Caco-2 (cell line): Measurements from ENCODE around the gene SPACDR. TPM values are rescaled to one million over a fixed set of nuclear protein-coding genes. Genes with fewer than 3 reads are reported as not detected.
A peak's percentile ranks its signal among the peaks of the same experiment; 100 is the strongest.

Experiments
- BruUV-seq: library from RNA; stranded (reverse); fragments of 400-500 nt; replicated peaks from 2 replicates; lab custom pipeline; 2021; lab: Mats Ljungman, UMichigan
- CTCF ChIA-PET: fragments of 300-600 bp; sonication (Branson Sonifier 250); formaldehyde crosslinking; loops from one replicate; lab custom pipeline; 2022; ENCODE audit warnings: antibody characterized with exemption; lab: Charles Lee
- POLR2A ChIA-PET: fragments of 300-600 bp; sonication (Branson Sonifier 250); formaldehyde crosslinking; loops from one replicate; lab custom pipeline; 2022; ENCODE audit warnings: antibody characterized with exemption; lab: Charles Lee
- DNase-seq, 2 experiments: peaks; one replicate each; pipeline versions ENCODE4 v3.0.0 to v3.0.0-alpha.2; 2020 to 2022
- H3K27me3 ChIP-seq: replicated peaks from 2 replicates; pipeline ENCODE4 v1.6.0; 2011; ENCODE audit warnings: low read length; ENCODE audit not compliant: control insufficient read depth, insufficient read depth
- H3K36me3 ChIP-seq: 2 replicates; pipeline ENCODE4 v1.5.1; 2011; ENCODE audit warnings: low read length; ENCODE audit not compliant: control insufficient read depth, insufficient read depth
- H3K4me1 ChIP-seq: fragments of 250-450 bp; sonication (Bioruptor Pico); 2 replicates; pipeline ENCODE4 v1.5.1; 2020; ENCODE audit warnings: mild to moderate bottlenecking
- H3K4me3 ChIP-seq: 2 replicates; pipeline ENCODE4 v1.5.1; 2011; ENCODE audit warnings: low read depth, mild to moderate bottlenecking, control low read depth, low read length
- H3K9me3 ChIP-seq: fragments of 250-450 bp; sonication (Bioruptor Pico); 2 replicates; pipeline ENCODE4 v1.5.1; 2020; ENCODE audit warnings: mild to moderate bottlenecking, moderate library complexity
- H3K27ac Mint-ChIP-seq: one replicate; pipeline ENCODE4 v1.8.0; 2022; ENCODE audit warnings: mixed read lengths; ENCODE audit not compliant: unreplicated experiment
- H3K27me3 Mint-ChIP-seq: one replicate; pipeline ENCODE4 v1.8.0; 2022; ENCODE audit warnings: mixed read lengths; ENCODE audit not compliant: insufficient read depth, unreplicated experiment
- H3K36me3 Mint-ChIP-seq: one replicate; pipeline ENCODE4 v1.8.0; 2022; ENCODE audit warnings: mild to moderate bottlenecking, mixed read lengths; ENCODE audit not compliant: insufficient read depth, unreplicated experiment
- H3K4me1 Mint-ChIP-seq: one replicate; pipeline ENCODE4 v1.8.0; 2022; ENCODE audit warnings: low read depth, mixed read lengths; ENCODE audit not compliant: unreplicated experiment
- H3K4me3 Mint-ChIP-seq: one replicate; pipeline ENCODE4 v1.8.0; 2022; ENCODE audit warnings: mild to moderate bottlenecking, moderate library complexity, mixed read lengths; ENCODE audit not compliant: unreplicated experiment
- H3K9me3 Mint-ChIP-seq: one replicate; pipeline ENCODE4 v1.8.0; 2022; ENCODE audit warnings: mixed read lengths; ENCODE audit not compliant: unreplicated experiment
- intact Hi-C: fragments of 100-400 bp; cut with micrococcal nuclease; formaldehyde crosslinking; loops from one replicate; pipeline ENCODE4 v1.10.0; 2022; ENCODE audit not compliant: unreplicated experiment
- total RNA-seq: library from RNA; stranded (reverse); gene quantifications from 2 replicates; pipeline ENCODE4 v1.2.3, GENCODE V29; 2022
- TF ChIP-seq, protein P1 (sequence below), 2 experiments: fragments of 200-600 bp in 1 of 2; IDR thresholded peaks; 1 replicate in 1 of 2; 2 replicates in 1 of 2; pipeline versions ENCODE4 v1.5.1 to v1.8.0; 2011 to 2022; ENCODE audit warnings: antibody characterized with exemption in 1 of 2, control low read depth in 1 of 2, inconsistent platforms in 1 of 2, low read depth in 1 of 2, low read length in 1 of 2, mild to moderate bottlenecking in 1 of 2, moderate library complexity in 1 of 2; ENCODE audit not compliant: insufficient read depth in 1 of 2, severe bottlenecking in 1 of 2, unreplicated experiment in 1 of 2

SPACDR gene
- total RNA-seq, 1 experiment from 2014 or later: 0.41 TPM

DNA sequence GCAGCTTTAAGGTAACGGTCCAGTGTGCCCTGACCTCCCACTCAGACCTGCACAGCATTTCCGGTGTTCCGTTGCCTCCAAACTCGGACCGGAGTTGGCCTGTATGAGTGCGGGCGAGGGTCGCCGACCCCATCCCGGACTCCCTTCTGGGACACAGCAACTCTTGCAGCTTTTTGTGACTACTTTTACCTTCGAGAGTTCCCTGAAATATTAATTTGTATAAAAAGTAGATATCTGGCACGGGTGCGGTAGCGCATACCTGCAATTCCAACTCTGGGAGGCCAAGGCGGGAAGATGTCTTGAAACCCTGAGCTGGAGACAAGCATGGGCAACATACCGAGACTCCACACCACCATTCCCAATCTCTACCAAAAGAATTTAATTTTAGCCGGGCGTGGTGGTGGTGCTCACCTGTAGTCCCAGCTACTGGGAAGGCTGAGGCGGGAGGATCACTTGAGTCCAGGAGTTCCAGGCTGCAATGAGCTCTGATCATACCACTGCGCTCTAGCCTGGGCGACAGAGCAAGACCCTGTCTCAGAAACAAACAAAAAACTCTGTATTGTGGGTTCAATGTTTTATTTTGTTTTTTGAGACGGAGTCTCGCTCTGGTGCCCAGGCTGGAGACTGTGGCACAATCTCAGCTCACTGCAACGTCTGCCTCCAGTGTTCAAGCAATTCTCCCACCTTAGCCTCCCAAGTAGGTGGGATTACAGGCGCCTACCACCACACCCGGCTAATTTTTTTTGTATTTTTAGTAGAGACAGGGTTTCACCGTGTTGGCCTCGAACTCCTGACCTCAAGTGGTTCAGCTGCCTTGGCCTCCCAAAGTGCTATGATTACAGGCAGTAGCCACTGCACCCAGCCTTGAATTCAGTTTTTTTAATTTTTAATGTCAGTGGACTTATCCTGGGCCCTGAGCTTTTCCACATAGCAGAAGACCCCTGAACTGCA lies 26.6 kb downstream of the SPACDR start:
- Mint-ChIP-seq H3K27me3 (no peaks in the 10 kb centered on the region), H3K27ac (no peak overlapping the region), H3K4me3 (peak overlapping the region; percentile 88), H3K9me3 (no peaks in the 10 kb centered on the region), H3K4me1 (peaks cover 17% of the 10 kb centered on the region), H3K36me3 (peaks cover 43% of the 10 kb centered on the region)
- ChIA-PET POLR2A (interaction anchor here (0.5 to 1.0 kb wide), 14 partner anchors 7 to 1383 kb away, joined by 3 to 13 read pairs (median 4); partner anchors contain the start of genes FBXO24, POP7 and ZCWPW1), CTCF (interaction anchor here (0.5 to 1.3 kb wide), 12 partner anchors 9 to 755 kb away, joined by 3 to 7 read pairs (median 3); partner anchors contain the start of genes AGFG2, MOSPD3 and ZCWPW1)
- no peak overlapping the region for H3K4me3 ChIP-seq
- no peaks in the 10 kb centered on the region; the same call in 1 of the 2 replicates for H3K36me3 ChIP-seq
- H3K4me1 ChIP-seq: no peaks in the 10 kb centered on the region
- no peaks in the 10 kb centered on the region for H3K27me3 ChIP-seq
- no peaks in the 10 kb centered on the region for H3K9me3 ChIP-seq
- no TSS peak for BruUV-seq
- DNase-seq: no peak
- TF ChIP-seq, protein P1, sequence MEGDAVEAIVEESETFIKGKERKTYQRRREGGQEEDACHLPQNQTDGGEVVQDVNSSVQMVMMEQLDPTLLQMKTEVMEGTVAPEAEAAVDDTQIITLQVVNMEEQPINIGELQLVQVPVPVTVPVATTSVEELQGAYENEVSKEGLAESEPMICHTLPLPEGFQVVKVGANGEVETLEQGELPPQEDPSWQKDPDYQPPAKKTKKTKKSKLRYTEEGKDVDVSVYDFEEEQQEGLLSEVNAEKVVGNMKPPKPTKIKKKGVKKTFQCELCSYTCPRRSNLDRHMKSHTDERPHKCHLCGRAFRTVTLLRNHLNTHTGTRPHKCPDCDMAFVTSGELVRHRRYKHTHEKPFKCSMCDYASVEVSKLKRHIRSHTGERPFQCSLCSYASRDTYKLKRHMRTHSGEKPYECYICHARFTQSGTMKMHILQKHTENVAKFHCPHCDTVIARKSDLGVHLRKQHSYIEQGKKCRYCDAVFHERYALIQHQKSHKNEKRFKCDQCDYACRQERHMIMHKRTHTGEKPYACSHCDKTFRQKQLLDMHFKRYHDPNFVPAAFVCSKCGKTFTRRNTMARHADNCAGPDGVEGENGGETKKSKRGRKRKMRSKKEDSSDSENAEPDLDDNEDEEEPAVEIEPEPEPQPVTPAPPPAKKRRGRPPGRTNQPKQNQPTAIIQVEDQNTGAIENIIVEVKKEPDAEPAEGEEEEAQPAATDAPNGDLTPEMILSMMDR (IDR thresholded peaks at IDR 0.05; ENCODE audit: insufficient read depth in 1 of 2, low read depth in 1 of 2, low read length in 1 of 2, severe bottlenecking in 1 of 2, unreplicated experiment in 1 of 2): no peak
- intact Hi-C loops: loop anchor here (2.0 kb wide), 1 partner anchor 13 kb away; no protein-coding TSS in a partner anchor

DNA sequence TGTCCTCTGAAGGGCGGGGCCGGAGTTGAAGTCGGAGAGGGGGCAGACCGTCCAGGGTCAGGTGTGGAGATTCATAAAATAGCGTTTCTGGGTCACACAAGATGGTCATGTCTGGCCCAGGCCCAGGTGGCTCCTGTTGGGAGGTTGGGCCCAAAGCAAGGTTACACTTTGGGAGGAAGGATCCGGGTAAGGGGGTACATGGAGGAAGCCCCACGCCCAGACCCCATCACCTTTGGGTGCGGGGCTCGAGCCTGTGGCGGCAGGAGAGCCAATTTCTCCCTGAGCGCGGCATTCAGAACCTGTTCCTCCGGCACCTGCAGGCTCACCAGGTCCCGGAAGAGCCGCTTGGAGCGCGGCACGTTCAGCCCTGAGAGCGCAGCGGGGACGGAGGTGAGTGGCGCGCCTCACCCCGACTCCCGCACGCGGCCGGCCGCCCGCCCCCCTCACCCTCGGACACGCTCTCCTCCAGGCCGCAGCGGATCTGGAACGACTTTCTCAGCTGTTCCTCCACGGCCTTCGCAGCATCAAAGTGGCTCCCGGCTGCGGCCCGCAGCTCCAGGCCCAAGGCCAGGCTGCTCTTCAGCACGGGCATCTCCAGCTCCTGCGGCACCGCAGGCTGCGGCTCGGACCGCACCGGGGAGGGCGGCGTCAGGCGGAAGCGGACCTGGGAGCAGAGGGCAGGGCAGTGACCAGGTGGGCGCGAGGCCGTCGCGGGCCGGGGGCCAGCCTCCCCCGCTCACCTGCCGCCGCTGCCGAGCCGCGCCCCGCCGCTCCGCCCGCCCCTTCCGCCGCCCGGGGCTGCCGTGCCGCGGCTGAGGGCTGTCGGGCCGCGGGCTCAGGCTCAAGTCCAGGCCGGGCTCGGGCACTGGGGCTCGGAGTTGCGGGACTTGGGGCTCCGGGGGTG lies 28.4 kb downstream of the SPACDR start:
- CTCF ChIA-PET: interaction anchor here (0.5 kb wide), 1 partner anchor 19 kb away, joined by 4 read pairs; no protein-coding TSS in a partner anchor
- TSS peak; percentile 55 for BruUV-seq

More for the DNA sequence above, 28.4 kb downstream of the SPACDR start:
- Mint-ChIP-seq H3K4me1 (peaks cover 23% of the 10 kb centered on the region), H3K27me3 (no peaks in the 10 kb centered on the region), H3K36me3 (peaks cover 56% of the 10 kb centered on the region), H3K27ac (peak overlapping the region; percentile 96), H3K4me3 (peak overlapping the region; percentile 88), H3K9me3 (no peaks in the 10 kb centered on the region)
- H3K36me3 ChIP-seq: no peaks in the 10 kb centered on the region; the same call in 1 of the 2 replicates
- TF ChIP-seq, protein P1 (IDR thresholded peaks at IDR 0.05; ENCODE audit: insufficient read depth in 1 of 2, low read depth in 1 of 2, low read length in 1 of 2, severe bottlenecking in 1 of 2, unreplicated experiment in 1 of 2): no peak
- H3K27me3 ChIP-seq: no peaks in the 10 kb centered on the region
- intact Hi-C loops: loop anchor here (2.0 kb wide), 1 partner anchor 15 kb away; no protein-coding TSS in a partner anchor
- no peaks in the 10 kb centered on the region for H3K9me3 ChIP-seq
- 0 out of 2 replicates have a peak, but pooled peaks cover 7% of the 10 kb centered on the region for H3K4me1 ChIP-seq
- H3K4me3 ChIP-seq: peak overlapping the region; percentile 91
- POLR2A ChIA-PET: interaction anchor here (0.6 to 1.0 kb wide), 3 partner anchors 7 to 104 kb away, joined by 4 to 13 read pairs (median 7); partner anchors contain the start of gene ZCWPW1
- peak; percentile 60 to 70 for DNase-seq
